ENCODE results near the gene PTPA.

The PTPA gene

GRCh38 chr9:129137292-129138143, 26.3 kb downstream of the PTPA start:
- in situ Hi-C loops (cut with HindIII; ENCODE audit: low sequenced_read_pairs) = no loop called here
- TF ChIP-seq CTCF (IDR thresholded peaks at IDR 0.05; ENCODE audit: low read depth, low read length, missing control alignments) = no peak
- DNase-seq (ENCODE audit: low read depth) = no peak
- H3K4me3 ChIP-seq (ENCODE audit: low read depth, low read length) = no peak overlapping the region

GRCh38 chr9:129138144-129138462, 26.9 kb downstream of the PTPA start:
- no peak overlapping the region for H3K4me3 ChIP-seq (ENCODE audit: low read depth, low read length)
- DNase-seq (ENCODE audit: low read depth) = no peak
- no peak for TF ChIP-seq CTCF (IDR thresholded peaks at IDR 0.05; ENCODE audit: low read depth, low read length, missing control alignments)
- in situ Hi-C loops (cut with HindIII; ENCODE audit: low sequenced_read_pairs) = no loop called here

GRCh38 chr9:129138476-129139232, 27.4 kb downstream of the PTPA start:
- in situ Hi-C loops (cut with HindIII; ENCODE audit: low sequenced_read_pairs) = no loop called here
- no peak overlapping the region for H3K4me3 ChIP-seq (ENCODE audit: low read depth, low read length)
- no peak for TF ChIP-seq CTCF (IDR thresholded peaks at IDR 0.05; ENCODE audit: low read depth, low read length, missing control alignments)
- DNase-seq (ENCODE audit: low read depth) = no peak

- in situ Hi-C loops (cut with HindIII; ENCODE audit: low sequenced_read_pairs) = no loop called here
- peak; percentile 72 for DNase-seq (ENCODE audit: low read depth)
- peak overlapping the region; percentile 46 for H3K4me3 ChIP-seq (ENCODE audit: low read depth, low read length)
- peak; percentile 81 for TF ChIP-seq CTCF (IDR thresholded peaks at IDR 0.05; ENCODE audit: low read depth, low read length, missing control alignments)
These were observed 28.2 kb downstream of the PTPA start for GRCh38 chr9:129139233-129139992.

GRCh38 chr9:129139993-129140396, 28.8 kb downstream of the PTPA start:
- no peak for TF ChIP-seq CTCF (IDR thresholded peaks at IDR 0.05; ENCODE audit: low read depth, low read length, missing control alignments)
- H3K4me3 ChIP-seq (ENCODE audit: low read depth, low read length) = peak overlapping the region; percentile 46
- in situ Hi-C loops (cut with HindIII; ENCODE audit: low sequenced_read_pairs) = no loop called here
- DNase-seq (ENCODE audit: low read depth) = peak; percentile 99

- in situ Hi-C loops (cut with HindIII; ENCODE audit: low sequenced_read_pairs) = no loop called here
- TF ChIP-seq CTCF (IDR thresholded peaks at IDR 0.05; ENCODE audit: low read depth, low read length, missing control alignments) = no peak
- H3K4me3 ChIP-seq (ENCODE audit: low read depth, low read length) = peak overlapping the region; percentile 46
- no peak for DNase-seq (ENCODE audit: low read depth)
These were observed 29.3 kb downstream of the PTPA start for GRCh38 chr9:129140397-129141065.
